Memory B cell (primary cell): ENCODE measurements around the gene PTBP1.
"Not testable (repeated sequence)": the region's sequence is repeated elsewhere in the genome, so short reads cannot be mapped to it uniquely, and the experiment has no call there.

Experiments
- ATAC-seq: fragments of 150-1000 bp; cut with Tn5 transposase; 2 replicates; pipeline ENCODE4 v1.10.0; 2021; ENCODE audit warnings: low read depth, mild to moderate bottlenecking, moderate library complexity
- DNase-seq, 2 donors: peaks; one replicate each; pipeline ENCODE4 v3.0.0; 2022; ENCODE audit warnings: low spot score in 2 of 2
- H3K27ac Mint-ChIP-seq: one replicate; pipeline ENCODE4 v1.8.0; 2022; ENCODE audit warnings: mild to moderate bottlenecking, moderate library complexity, mixed read lengths
- H3K27me3 Mint-ChIP-seq: one replicate; pipeline ENCODE4 v1.8.0; 2022; ENCODE audit warnings: mixed read lengths
- H3K36me3 Mint-ChIP-seq: one replicate; pipeline ENCODE4 v1.8.0; 2022; ENCODE audit warnings: mild to moderate bottlenecking, mixed read lengths
- H3K4me1 Mint-ChIP-seq: one replicate; pipeline ENCODE4 v1.8.0; 2022; ENCODE audit warnings: mixed read lengths
- H3K4me3 Mint-ChIP-seq: one replicate; pipeline ENCODE4 v1.8.0; 2022; ENCODE audit warnings: mild to moderate bottlenecking, moderate library complexity, mixed read lengths
- H3K9me3 Mint-ChIP-seq: one replicate; pipeline ENCODE4 v1.8.0; 2022; ENCODE audit warnings: mixed read lengths

PTBP1 gene

GRCh38 chr19:850979-851335 lies 53.7 kb downstream of the PTBP1 start:
- DNase-seq, result no peak
- no peaks in the 10 kb centered on the region for H3K9me3 Mint-ChIP-seq
- no peaks in the 10 kb centered on the region for H3K36me3 Mint-ChIP-seq
- H3K27ac Mint-ChIP-seq, result no peak overlapping the region
- no peak overlapping the region for H3K4me3 Mint-ChIP-seq
- H3K4me1 Mint-ChIP-seq, result no peaks in the 10 kb centered on the region
- ATAC-seq, result no peak
- H3K27me3 Mint-ChIP-seq, result peaks cover 13% of the 10 kb centered on the region

GRCh38 chr19:852136-853013 lies 55.1 kb downstream of the PTBP1 start, which contains the start of gene ELANE:
TSS of gene ELANE (plus strand) at chr19:852303. CDS start at chr19:852329, 26 bp downstream.
- no peak within 1 kb of the TSS for H3K4me3 Mint-ChIP-seq
- H3K27me3 Mint-ChIP-seq, result peaks cover 8% of the 10 kb centered on the region
- H3K9me3 Mint-ChIP-seq, result no peaks in the 10 kb centered on the region
- no peak within 1 kb of the TSS for H3K27ac Mint-ChIP-seq
- ATAC-seq, result no peak
- no peak for DNase-seq
- H3K4me1 Mint-ChIP-seq, result peaks cover 2% of the 10 kb centered on the region
- H3K36me3 Mint-ChIP-seq, result no peaks in the 10 kb centered on the region

GRCh38 chr19:853014-853585 lies 55.8 kb downstream of the PTBP1 start:
- peaks cover 2% of the 10 kb centered on the region for H3K4me1 Mint-ChIP-seq
- H3K27ac Mint-ChIP-seq, result no peak overlapping the region
- peaks cover 8% of the 10 kb centered on the region for H3K27me3 Mint-ChIP-seq
- H3K9me3 Mint-ChIP-seq, result no peaks in the 10 kb centered on the region
- ATAC-seq (no peak), DNase-seq (no peak)
- no peaks in the 10 kb centered on the region for H3K36me3 Mint-ChIP-seq
- H3K4me3 Mint-ChIP-seq, result no peak overlapping the region

- not testable (repeated sequence) for ATAC-seq, H3K4me1 Mint-ChIP-seq, H3K27me3 Mint-ChIP-seq, H3K36me3 Mint-ChIP-seq, H3K9me3 Mint-ChIP-seq, H3K4me3 Mint-ChIP-seq, DNase-seq, H3K27ac Mint-ChIP-seq
These were observed 56.5 kb downstream of the PTBP1 start for GRCh38 chr19:853614-854220.

- H3K4me1 Mint-ChIP-seq, result peaks cover 2% of the 10 kb centered on the region
- H3K9me3 Mint-ChIP-seq, result no peaks in the 10 kb centered on the region
- ATAC-seq (no peak), DNase-seq (no peak)
- no peak overlapping the region for H3K27ac Mint-ChIP-seq
- peaks cover 3% of the 10 kb centered on the region for H3K27me3 Mint-ChIP-seq
- no peaks in the 10 kb centered on the region for H3K36me3 Mint-ChIP-seq
- H3K4me3 Mint-ChIP-seq, result no peak overlapping the region
These were observed 57.3 kb downstream of the PTBP1 start for GRCh38 chr19:854549-854948.

GRCh38 chr19:855142-855541 lies 57.9 kb downstream of the PTBP1 start:
- H3K36me3 Mint-ChIP-seq, result no peaks in the 10 kb centered on the region
- H3K9me3 Mint-ChIP-seq, result no peaks in the 10 kb centered on the region
- peaks cover 2% of the 10 kb centered on the region for H3K4me1 Mint-ChIP-seq
- no peak overlapping the region for H3K27ac Mint-ChIP-seq
- no peak for DNase-seq
- H3K27me3 Mint-ChIP-seq, result peaks cover 3% of the 10 kb centered on the region
- no peak overlapping the region for H3K4me3 Mint-ChIP-seq
- ATAC-seq, result no peak

GRCh38 chr19:855566-856120 lies 58.4 kb downstream of the PTBP1 start:
- Mint-ChIP-seq H3K4me1 (peaks cover 2% of the 10 kb centered on the region), H3K4me3 (no peak overlapping the region), H3K9me3 (no peaks in the 10 kb centered on the region), H3K27me3 (no peaks in the 10 kb centered on the region), H3K27ac (no peak overlapping the region), H3K36me3 (no peaks in the 10 kb centered on the region)
- DNase-seq (no peak), ATAC-seq (no peak)

GRCh38 chr19:858284-858683 lies 61.0 kb downstream of the PTBP1 start:
- no peak overlapping the region for H3K27ac Mint-ChIP-seq
- no peak overlapping the region for H3K4me3 Mint-ChIP-seq
- ATAC-seq (no peak), DNase-seq (no peak)
- no peaks in the 10 kb centered on the region for H3K9me3 Mint-ChIP-seq
- no peaks in the 10 kb centered on the region for H3K36me3 Mint-ChIP-seq
- H3K27me3 Mint-ChIP-seq, result peaks cover 4% of the 10 kb centered on the region
- H3K4me1 Mint-ChIP-seq, result peaks cover 8% of the 10 kb centered on the region

- peak within 1 kb of the TSS; percentile 56 for H3K4me3 Mint-ChIP-seq
- DNase-seq, result no peak
These were observed 61.9 kb downstream of the PTBP1 start, which contains the start of gene CFD for GRCh38 chr19:858868-859843. TSS of gene CFD (plus strand) at chr19:859664. CDS start at chr19:859690, 26 bp downstream.

GRCh38 chr19:861141-861755 lies 64.0 kb downstream of the PTBP1 start:
- DNase-seq (no peak), ATAC-seq (no peak)
- H3K27ac Mint-ChIP-seq, result peak overlapping the region; percentile 75
- peaks cover 11% of the 10 kb centered on the region for H3K4me1 Mint-ChIP-seq
- no peaks in the 10 kb centered on the region for H3K9me3 Mint-ChIP-seq
- no peaks in the 10 kb centered on the region for H3K36me3 Mint-ChIP-seq
- peaks cover 4% of the 10 kb centered on the region for H3K27me3 Mint-ChIP-seq
- H3K4me3 Mint-ChIP-seq, result no peak overlapping the region

More at GRCh38 chr19:858868-859843, 61.9 kb downstream of the PTBP1 start, which contains the start of gene CFD:
- H3K27me3 Mint-ChIP-seq, result peaks cover 4% of the 10 kb centered on the region
- H3K27ac Mint-ChIP-seq, result no peak within 1 kb of the TSS
- H3K36me3 Mint-ChIP-seq, result no peaks in the 10 kb centered on the region
- no peak for ATAC-seq
- H3K4me1 Mint-ChIP-seq, result peaks cover 8% of the 10 kb centered on the region
- no peaks in the 10 kb centered on the region for H3K9me3 Mint-ChIP-seq
